ENCODE data around the gene BID.

BID gene

DNA sequence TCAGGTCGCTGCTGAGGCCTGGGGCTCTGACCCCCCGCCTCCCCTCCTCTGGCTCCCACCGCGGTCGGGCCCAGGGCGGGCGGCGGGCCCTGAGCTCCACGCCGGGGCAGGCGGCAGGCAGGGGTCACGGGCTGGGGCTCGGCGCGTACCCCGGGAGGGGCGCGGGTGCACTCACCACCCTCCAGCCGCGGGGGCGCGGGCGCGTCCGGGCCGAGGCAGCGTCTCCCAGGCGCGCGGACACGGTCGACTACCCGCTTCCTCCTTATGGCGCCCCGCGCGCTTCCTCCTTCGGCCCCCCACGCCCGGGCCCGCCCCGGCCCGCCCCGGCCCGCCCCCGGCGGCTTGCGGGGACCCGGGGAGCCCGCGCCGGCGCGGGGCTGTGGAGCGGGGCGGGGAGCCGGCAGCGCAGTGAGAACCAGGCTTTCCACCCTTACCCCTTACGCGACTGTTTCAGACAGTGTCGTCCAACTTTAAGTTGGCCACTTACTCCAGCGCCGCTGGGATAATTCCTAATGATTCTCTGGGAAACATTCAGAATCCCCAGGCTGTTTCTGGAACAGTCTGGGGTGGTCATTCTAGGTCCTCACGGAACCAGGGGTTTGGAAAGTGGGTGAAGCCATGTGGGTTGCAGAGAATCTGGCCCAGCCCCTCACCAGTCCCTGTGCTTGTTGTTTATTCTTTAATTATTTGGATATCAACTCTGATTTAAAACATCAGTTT is at the start of gene BID:
BID (minus strand) TSS at position 264 of the 720 bp plus-strand sequence. CDS start 24,353 bp downstream, outside the sequence.
- DNase-seq (ENCODE audit: low read depth in 2 of 2): peak in 1 of 2 donors; percentile 48

DNA sequence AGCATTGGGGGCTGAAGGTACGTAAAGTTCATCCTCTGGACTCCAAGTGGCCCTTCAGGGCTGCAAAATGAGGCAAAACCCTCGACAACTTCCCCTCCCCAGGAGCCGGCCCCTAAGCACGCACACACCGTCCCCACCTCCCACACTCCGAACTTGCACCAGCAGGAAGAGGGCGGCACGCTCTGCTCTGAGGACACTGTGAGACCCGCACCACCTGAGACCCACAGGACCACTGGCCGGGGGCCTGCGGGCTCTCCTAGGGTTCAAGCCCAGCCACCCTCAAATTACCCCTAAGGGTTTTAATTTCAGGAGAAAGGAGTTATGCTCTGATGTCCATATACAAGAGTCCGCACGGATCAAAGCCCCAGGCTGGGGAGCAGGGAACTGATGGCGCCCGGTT is 49.7 kb upstream of the BID start:
- no peak for DNase-seq (ENCODE audit: low read depth in 2 of 2)

DNA sequence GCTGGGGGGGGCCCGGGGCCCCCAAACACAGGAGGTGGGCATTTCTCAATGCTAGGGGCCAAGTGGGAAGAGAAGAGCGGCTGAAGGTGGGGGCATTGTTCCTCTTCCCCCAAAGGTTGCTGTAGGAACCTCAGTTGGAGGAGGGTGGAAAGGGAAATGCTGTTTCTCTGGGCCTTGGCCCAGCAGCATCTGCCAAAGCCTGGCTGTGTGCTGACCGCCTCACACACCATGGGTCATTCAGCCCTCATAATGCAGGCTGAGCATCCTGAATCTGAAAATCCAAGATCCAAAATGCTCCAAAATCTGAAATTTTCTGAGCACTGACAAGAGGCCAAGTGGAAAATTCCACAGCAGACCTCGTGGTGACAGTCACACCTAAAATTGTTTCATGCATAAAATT is 49.0 kb upstream of the BID start:
- DNase-seq (ENCODE audit: low read depth in 2 of 2): no peak

- DNase-seq (ENCODE audit: low read depth in 2 of 2): no peak
Observed at GRCh38 chr22:17822087-17822486, 47.8 kb upstream of the BID start.

GRCh38 chr22:17820879-17821439 is 46.7 kb upstream of the BID start:
- no peak for DNase-seq (ENCODE audit: low read depth in 2 of 2)

DNA sequence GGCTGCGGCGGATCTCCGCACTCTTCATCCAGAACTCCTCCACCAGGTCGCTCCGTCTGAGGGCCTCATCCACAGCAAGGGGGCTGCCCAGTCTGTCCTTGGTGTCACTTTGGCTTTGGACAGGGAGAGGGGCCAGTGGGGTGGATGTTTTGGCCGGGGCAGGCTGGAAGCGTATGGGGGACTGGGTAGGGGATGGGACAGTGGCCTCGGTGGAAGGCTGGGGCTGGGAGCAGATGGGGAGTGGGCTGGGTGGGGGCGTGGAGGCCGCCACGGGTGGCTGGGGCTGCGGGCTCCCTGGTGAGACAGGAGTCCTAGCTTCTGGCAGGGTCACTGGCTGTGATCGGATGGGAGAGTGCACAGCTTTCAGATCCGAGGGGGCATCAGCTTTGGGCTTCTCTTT is 44.4 kb upstream of the BID start:
- DNase-seq (ENCODE audit: low read depth in 2 of 2): no peak

DNA sequence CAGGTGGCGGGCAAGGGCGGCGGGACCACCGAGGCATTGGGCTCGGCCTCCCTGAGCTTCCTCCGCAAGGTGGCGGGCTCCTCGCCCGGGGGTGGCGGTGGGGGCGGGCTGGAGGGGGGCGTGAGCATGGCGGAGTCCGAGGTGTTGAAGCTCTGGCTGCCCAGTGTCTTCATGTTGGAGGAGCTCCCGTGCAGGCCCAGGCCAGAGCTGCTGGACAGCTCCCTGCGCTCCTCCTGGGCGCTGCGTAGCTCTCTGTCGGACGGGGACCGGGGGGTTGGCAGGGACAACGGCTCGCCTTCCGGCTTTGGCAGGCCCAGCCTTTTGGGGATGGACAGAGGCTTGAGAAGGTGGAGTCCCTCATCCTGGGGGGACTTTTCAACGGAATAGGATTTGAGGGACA is 43.9 kb upstream of the BID start:
- DNase-seq (ENCODE audit: low read depth in 2 of 2): no peak

- no peak for DNase-seq (ENCODE audit: low read depth in 2 of 2)
Observed at GRCh38 chr22:17817511-17818065, 43.3 kb upstream of the BID start.

DNA sequence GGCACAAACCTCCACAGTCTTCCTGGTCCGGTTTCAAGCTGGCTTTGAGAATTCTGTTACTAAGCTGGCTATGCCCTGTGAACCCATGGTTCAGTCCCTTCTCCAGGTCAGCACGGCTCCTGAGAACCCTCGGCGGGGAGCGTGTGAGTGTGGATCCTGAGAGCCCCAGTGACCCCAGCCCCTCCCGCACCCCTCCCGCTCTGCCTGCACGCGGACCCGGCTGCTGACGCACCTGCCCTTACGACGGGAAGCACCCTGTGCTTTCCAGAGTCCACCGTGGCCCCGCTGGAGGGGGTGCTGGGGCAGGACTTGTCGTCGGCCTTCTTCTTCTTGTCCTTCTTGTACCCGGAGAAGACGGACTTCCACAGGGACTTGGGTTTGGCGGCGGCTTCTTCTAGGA is 42.8 kb upstream of the BID start:
- DNase-seq (ENCODE audit: low read depth in 2 of 2): no peak

DNA sequence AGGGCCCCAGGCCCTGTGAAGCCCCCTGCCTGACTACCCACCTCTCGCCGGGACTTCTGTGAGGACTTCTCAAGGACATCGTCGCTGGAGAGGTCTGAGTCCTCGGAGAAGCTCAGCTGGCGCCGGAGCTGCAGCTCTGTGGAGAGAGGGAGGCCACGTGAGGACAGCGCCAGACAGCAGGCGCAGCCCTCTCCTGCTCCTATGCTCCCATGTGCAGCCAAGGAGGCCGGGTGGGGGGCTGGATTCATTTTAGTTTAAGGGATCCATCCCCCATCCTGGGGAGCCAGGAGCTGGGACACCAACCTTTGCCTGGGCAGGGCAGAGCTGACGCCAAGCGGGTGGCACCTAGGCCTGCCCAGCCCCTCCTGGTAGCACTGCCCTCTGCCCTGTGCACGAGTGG is 42.4 kb upstream of the BID start:
- no peak for DNase-seq (ENCODE audit: low read depth in 2 of 2)

- no peak for DNase-seq (ENCODE audit: low read depth in 2 of 2)
Observed at GRCh38 chr22:17815703-17816254, 41.5 kb upstream of the BID start.

DNA sequence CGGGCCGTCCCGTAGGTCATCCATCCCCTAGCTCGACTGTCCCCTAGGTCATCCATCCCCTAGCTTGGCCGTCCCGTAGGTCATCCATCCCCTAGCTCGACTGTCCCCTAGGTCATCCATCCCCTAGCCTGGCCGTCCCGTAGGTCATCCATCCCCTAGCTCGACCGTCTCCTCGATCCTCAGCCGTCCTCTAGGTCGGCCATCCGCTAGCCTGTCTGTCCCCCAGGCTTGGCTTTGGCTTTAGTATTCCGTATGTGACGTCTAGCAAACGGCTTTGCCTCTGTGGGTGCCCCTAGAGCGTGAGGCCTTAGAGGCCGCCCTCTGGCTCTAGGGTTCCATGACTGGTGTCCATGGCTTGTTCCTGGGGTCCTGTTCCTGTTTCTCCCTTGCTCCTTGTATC is 40.6 kb upstream of the BID start:
- no peak for DNase-seq (ENCODE audit: low read depth in 2 of 2)

- no peak for DNase-seq (ENCODE audit: low read depth in 2 of 2)
Observed at GRCh38 chr22:17814084-17814483, 39.8 kb upstream of the BID start.

DNA sequence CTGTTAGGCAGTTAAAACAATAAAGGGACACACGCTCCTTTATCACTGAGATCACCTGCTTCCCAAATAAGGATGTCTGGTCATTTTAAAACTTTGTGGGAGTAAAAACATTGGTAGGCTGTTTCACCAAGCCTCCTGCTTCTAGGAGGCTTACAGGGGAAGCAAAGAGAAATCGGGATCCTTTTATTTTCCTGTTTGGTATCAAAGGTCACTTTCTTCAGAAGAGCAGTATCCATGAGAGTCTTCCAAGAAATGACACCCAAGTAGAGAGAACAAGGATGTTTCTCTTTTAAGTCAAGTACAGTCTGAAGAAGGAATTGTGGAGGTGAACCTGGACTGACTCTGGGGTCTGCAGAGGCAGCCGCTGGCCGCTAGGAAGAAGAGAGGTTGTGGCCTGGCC is 36.9 kb upstream of the BID start:
- DNase-seq (ENCODE audit: low read depth in 2 of 2): no peak

DNA sequence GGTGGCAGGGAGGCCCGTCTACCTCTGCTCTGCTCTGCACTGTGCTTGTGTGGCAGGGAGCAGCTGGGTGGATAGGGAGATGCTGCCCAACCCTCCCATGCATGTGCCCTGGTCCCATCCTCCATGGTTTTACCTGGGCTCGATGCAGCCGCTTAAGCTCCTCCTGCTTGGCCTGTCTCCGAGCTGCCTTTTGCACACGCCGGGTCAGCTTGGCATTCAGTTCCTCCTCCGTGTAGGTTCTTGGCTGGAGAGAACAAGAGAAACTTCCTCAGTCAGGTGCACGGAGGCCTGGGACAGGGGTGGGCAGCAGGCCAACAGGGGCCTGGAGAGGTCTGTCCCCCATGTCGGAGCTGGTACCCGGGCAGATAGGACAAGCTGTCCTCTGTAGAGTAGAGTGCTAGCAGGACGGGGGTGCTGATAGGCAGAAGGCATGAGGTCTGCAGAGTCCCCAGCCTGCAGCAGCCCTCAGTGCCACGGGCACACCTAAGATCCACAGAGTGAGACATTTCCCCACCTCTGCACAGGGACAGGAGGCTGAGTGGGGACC is 36.4 kb upstream of the BID start:
- DNase-seq (ENCODE audit: low read depth in 2 of 2): no peak

DNA sequence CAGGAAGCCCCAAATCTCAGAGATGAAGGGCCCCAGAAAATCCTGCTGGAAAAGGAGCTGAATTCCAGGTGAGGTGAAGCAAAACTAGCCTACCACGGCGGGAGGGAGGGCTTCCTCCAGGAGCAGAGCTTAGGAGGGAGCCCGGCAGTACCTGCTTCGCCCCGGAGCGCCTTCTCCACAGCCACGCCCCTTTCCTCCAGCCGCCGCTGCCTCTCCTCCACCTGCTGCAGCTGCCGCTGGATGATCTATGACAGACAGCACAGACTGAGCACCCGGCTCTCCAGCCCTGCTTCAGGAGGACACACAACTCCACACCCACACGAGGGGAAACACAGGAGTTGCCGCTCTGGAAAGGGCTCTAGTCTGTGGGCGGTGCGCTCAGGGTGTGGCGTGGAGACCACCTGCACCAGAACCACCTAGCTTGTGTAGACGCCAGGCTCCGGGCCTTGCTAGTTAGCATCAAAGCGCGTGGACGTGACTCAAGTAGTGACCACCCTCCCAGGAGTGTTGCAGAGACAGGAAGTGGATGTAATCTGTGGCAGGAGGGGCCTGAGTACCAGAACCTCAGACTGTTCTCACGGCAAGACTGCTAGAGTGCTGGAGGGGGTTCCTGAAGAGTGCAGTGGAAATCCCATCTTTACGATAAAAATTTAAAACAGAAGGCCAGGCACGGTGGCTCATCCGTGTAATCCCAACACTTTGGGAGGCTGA is 34.6 kb upstream of the BID start:
- no peak for DNase-seq (ENCODE audit: low read depth in 2 of 2)

GRCh38 chr22:17807578-17808410 is 33.5 kb upstream of the BID start:
- DNase-seq (ENCODE audit: low read depth in 2 of 2): no peak

DNA sequence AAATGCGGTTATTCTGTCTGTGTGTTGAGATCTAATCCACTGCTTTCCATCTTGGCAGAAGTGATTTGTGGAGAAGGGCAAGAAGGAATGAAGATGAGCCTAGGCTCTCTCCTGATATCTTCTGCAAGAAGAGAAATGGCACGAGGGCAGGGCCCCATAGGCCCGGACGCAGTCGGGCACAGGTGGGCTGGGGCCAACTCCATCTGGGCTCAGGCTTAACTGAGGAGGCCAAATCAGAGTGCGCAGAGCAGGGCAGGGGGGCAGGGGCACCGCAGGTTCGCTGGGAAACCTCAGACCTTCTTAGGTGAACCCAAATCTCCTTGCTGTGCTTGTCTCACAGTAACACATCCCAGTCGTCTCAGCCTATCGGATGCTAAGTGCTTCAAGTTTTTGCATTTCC is 32.8 kb upstream of the BID start:
- no peak for DNase-seq (ENCODE audit: low read depth in 2 of 2)

GRCh38 chr22:17806437-17806836 is 32.2 kb upstream of the BID start:
- DNase-seq (ENCODE audit: low read depth in 2 of 2): no peak

- no peak for DNase-seq (ENCODE audit: low read depth in 2 of 2)
Observed at GRCh38 chr22:17804331-17805080, 30.2 kb upstream of the BID start.
